ENCODE measurements around the gene ABHD2.

GRCh38 chr15:89208256-89208655 lies 120.0 kb downstream of the ABHD2 start:
- TF ChIP-seq CTCF (IDR thresholded peaks at IDR 0.05; ENCODE audit: low read length) (no peak), EZH2 (optimal IDR thresholded peaks at IDR 0.05; ENCODE audit: low read depth, low read length) (no peak)

Data from MM.1S (cell line).